Body of pancreas (tissue), 4 donors: Measurements from ENCODE around the gene FUT8.
A peak's percentile ranks its signal among the peaks of the same experiment; 100 is the strongest.

Experiments used
- CTCF ChIP-seq, 7 experiments: fragments of 450-650 bp in 4 of 7; fragments of 200-600 bp in 3 of 7; sonication (generic) in 3 of 7; IDR thresholded peaks; one replicate each; pipeline ENCODE4 v1.5.1; 2016 to 2019; ENCODE audit warnings: antibody characterized with exemption in 7 of 7
- POLR2A ChIP-seq, 3 donors: fragments of 450-650 bp; IDR thresholded peaks; one replicate each; pipeline ENCODE4 v1.6.1; 2016; ENCODE audit warnings: antibody characterized with exemption in 3 of 3, mild to moderate bottlenecking in 2 of 3

GRCh38 chr14:65373671-65374039 lies 38.9 kb upstream of the FUT8 start:
- TF ChIP-seq CTCF (IDR thresholded peaks at IDR 0.05): peak in 5 of 7 experiments; percentile 22 to 43 (median 23)
- TF ChIP-seq POLR2A (IDR thresholded peaks at IDR 0.05): no peak
